IPS-18c (cell line): ENCODE data around the gene THBS4.

ENCODE experiments used
- H3K4me3 ChIP-seq: 2 replicates; pipeline ENCODE4 v1.7.0; 2013; ENCODE audit warnings: low read depth, mild to moderate bottlenecking, low read length, moderate library complexity; ENCODE audit not compliant: insufficient read depth
- H3K9me3 ChIP-seq: one replicate; pipeline ENCODE4 v1.6.1; 2013; ENCODE audit warnings: mild to moderate bottlenecking, low read length, moderate library complexity; ENCODE audit not compliant: control insufficient read depth, insufficient read depth

The THBS4 gene

GRCh38 chr5:80037366-80037765, 2.2 kb downstream of the THBS4 start:
- no peaks in the 10 kb centered on the region for H3K9me3 ChIP-seq
- no peak overlapping the region for H3K4me3 ChIP-seq

- Histone ChIP-seq H3K9me3 (no peaks in the 10 kb centered on the region), H3K4me3 (no peak overlapping the region)
Measured at GRCh38 chr5:80039650-80040049, 4.5 kb downstream of the THBS4 start.

- Histone ChIP-seq H3K9me3 (no peaks in the 10 kb centered on the region), H3K4me3 (no peak overlapping the region)
Measured at GRCh38 chr5:80041527-80041926, 6.4 kb downstream of the THBS4 start.

- no peaks in the 10 kb centered on the region for H3K9me3 ChIP-seq
- no peak overlapping the region for H3K4me3 ChIP-seq
Measured at GRCh38 chr5:80042330-80042729, 7.2 kb downstream of the THBS4 start.

- H3K9me3 ChIP-seq: no peaks in the 10 kb centered on the region
- no peak overlapping the region for H3K4me3 ChIP-seq
Measured at GRCh38 chr5:80043187-80043586, 8.0 kb downstream of the THBS4 start.

GRCh38 chr5:80048084-80048780, 13.1 kb downstream of the THBS4 start:
- Histone ChIP-seq H3K9me3 (no peaks in the 10 kb centered on the region), H3K4me3 (no peak overlapping the region)

- Histone ChIP-seq H3K9me3 (no peaks in the 10 kb centered on the region), H3K4me3 (no peak overlapping the region)
Measured at GRCh38 chr5:80052464-80052863, 17.3 kb downstream of the THBS4 start.

GRCh38 chr5:80054682-80055081, 19.5 kb downstream of the THBS4 start:
- Histone ChIP-seq H3K9me3 (no peaks in the 10 kb centered on the region), H3K4me3 (no peak overlapping the region)

GRCh38 chr5:80055491-80056170, 20.5 kb downstream of the THBS4 start:
- H3K9me3 ChIP-seq: no peaks in the 10 kb centered on the region
- H3K4me3 ChIP-seq: no peak overlapping the region

GRCh38 chr5:80057099-80057498, 22.0 kb downstream of the THBS4 start:
- Histone ChIP-seq H3K4me3 (no peak overlapping the region), H3K9me3 (no peaks in the 10 kb centered on the region)

- H3K9me3 ChIP-seq: no peaks in the 10 kb centered on the region
- no peak overlapping the region for H3K4me3 ChIP-seq
Measured at GRCh38 chr5:80057921-80058320, 22.8 kb downstream of the THBS4 start.

GRCh38 chr5:80059354-80059980, 24.3 kb downstream of the THBS4 start:
- H3K4me3 ChIP-seq: no peak overlapping the region
- no peaks in the 10 kb centered on the region for H3K9me3 ChIP-seq

- no peaks in the 10 kb centered on the region for H3K9me3 ChIP-seq
Measured at GRCh38 chr5:80060966-80061365, 25.8 kb downstream of the THBS4 start.

GRCh38 chr5:80061547-80061946, 26.4 kb downstream of the THBS4 start:
- H3K9me3 ChIP-seq: no peaks in the 10 kb centered on the region
- no peak overlapping the region for H3K4me3 ChIP-seq

More at GRCh38 chr5:80060966-80061365, 25.8 kb downstream of the THBS4 start:
- no peak overlapping the region for H3K4me3 ChIP-seq

- Histone ChIP-seq H3K4me3 (no peak overlapping the region), H3K9me3 (no peaks in the 10 kb centered on the region)
Measured at GRCh38 chr5:80064124-80064523, 29.0 kb downstream of the THBS4 start.

GRCh38 chr5:80067016-80067415, 31.9 kb downstream of the THBS4 start:
- no peaks in the 10 kb centered on the region for H3K9me3 ChIP-seq
- H3K4me3 ChIP-seq: no peak overlapping the region

GRCh38 chr5:80067531-80068245, 32.5 kb downstream of the THBS4 start:
- no peaks in the 10 kb centered on the region for H3K9me3 ChIP-seq

GRCh38 chr5:80068246-80068636, 33.1 kb downstream of the THBS4 start:
- Histone ChIP-seq H3K4me3 (no peak overlapping the region), H3K9me3 (no peaks in the 10 kb centered on the region)

More at GRCh38 chr5:80067531-80068245, 32.5 kb downstream of the THBS4 start:
- no peak overlapping the region for H3K4me3 ChIP-seq
